Right lobe of liver (tissue), 6 donors: ENCODE measurements around the gene NWD2. TPM values are rescaled to one million over a fixed set of nuclear protein-coding genes. Genes with fewer than 3 reads are reported as not detected.
A peak's percentile ranks its signal among the peaks of the same experiment; 100 is the strongest.

Experiments
- ATAC-seq, 4 donors: fragments of 200-7000 bp; cut with Tn5 transposase; one replicate each; pipeline ENCODE4 v1.9.1; 2020; ENCODE audit warnings: mild to moderate bottlenecking in 4 of 4, moderate library complexity in 4 of 4
- DNase-seq, 3 donors: peaks; one replicate each; pipeline ENCODE4 v3.0.0-alpha.2; 2020
- H3K27ac ChIP-seq, 3 donors: fragments of 200-600 bp; one replicate each; pipeline ENCODE4 v1.8.0; 2022
- H3K27me3 ChIP-seq, 2 donors: fragments of 200-600 bp; one replicate each; pipeline ENCODE4 v1.8.0; 2022
- H3K36me3 ChIP-seq, 4 donors: fragments of 200-600 bp; sonication (generic) in 1 of 4; one replicate each; pipeline versions ENCODE4 v1.5.1 to v1.8.0; 2017 to 2022; ENCODE audit warnings: control low read depth in 1 of 4
- H3K4me1 ChIP-seq, 4 donors: fragments of 200-600 bp; sonication (generic) in 1 of 4; one replicate each; pipeline versions ENCODE4 v1.5.1 to v1.8.0; 2017 to 2022; ENCODE audit warnings: control low read depth in 1 of 4
- H3K4me3 ChIP-seq, 3 donors: fragments of 200-600 bp; one replicate each; pipeline ENCODE4 v1.8.0; 2022
- H3K9me3 ChIP-seq, 4 donors: fragments of 200-600 bp; sonication (generic) in 1 of 4; one replicate each; pipeline versions ENCODE4 v1.5.1 to v1.8.0; 2017 to 2022; ENCODE audit warnings: control low read depth in 1 of 4
- CTCF ChIP-seq, 4 donors: fragments of 200-600 bp in 3 of 4; fragments of 450-650 bp in 1 of 4; IDR thresholded peaks; one replicate each; pipeline versions ENCODE4 v1.5.1 to v1.8.0; 2016 to 2022; ENCODE audit warnings: antibody characterized with exemption in 4 of 4, mild to moderate bottlenecking in 2 of 4
- POLR2A ChIP-seq: fragments of 450-650 bp; IDR thresholded peaks from one replicate; pipeline ENCODE4 v1.6.1; 2017; ENCODE audit warnings: antibody characterized with exemption, mild to moderate bottlenecking
- WGBS: methylation state at CpG from one replicate; pipeline ENCODE4 v1.1.6; 2018; ENCODE audit warnings: low coverage, low lambda C conversion rate; ENCODE audit not compliant: insufficient coverage; ENCODE audit errors: missing lambda C conversion rate; 5-methylcytosine and 5-hydroxymethylcytosine counted together
- intact Hi-C, 2 donors: fragments of 100-400 bp; cut with DNase I; formaldehyde crosslinking; loops; one replicate each; pipeline versions ENCODE4 v1.11.2 to v1.14.1; 2022
- total RNA-seq, 6 experiments: library from RNA; depleted of rRNA in 2 of 6; stranded (reverse); fragments of >200 nt in 2 of 6; fragmentation: NEBNext Ultra II Directional in 3 of 6; extraction: Animal tissue kit (Norgen Biotek cat#: 25700) in 3 of 6; gene quantifications; one replicate each; pipeline versions ENCODE4 v1.1.0 to v1.2.4, GENCODE V29; 2016 to 2023
- donor health status: DM: no; HTN: yes; CAD: no.
- donor health status: DM: no; HTN: no; CAD: no.
- donor health status: DM: no; HTN: no; CAD: no.
- donor health status: DM: no; HTN: yes; CAD: no.
- donor health status: DM: no; HTN: yes; CAD: no.

NWD2 gene
- total RNA-seq, 6 experiments from 2014 or later, result 0.05 TPM; not detected in 5

DNA sequence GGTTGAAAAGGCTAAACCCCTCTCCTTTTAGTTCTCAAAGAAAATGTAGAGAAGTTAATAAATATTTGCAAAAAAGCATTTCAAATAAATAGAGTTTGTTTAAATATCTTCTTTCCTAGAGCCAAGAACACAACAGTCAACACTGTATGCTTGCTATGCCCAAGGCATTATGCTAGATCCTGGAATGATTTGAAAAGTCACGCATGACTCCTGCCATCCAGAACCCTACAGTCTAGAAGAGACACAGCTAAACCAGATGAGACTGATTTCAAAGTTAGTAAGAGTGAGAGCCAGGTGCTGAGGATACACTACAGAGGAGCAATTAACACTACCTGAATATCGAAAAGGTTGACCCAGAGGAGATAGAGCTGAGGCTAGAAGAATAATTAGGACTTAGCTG, 205.8 kb downstream of the NWD2 start:
- no peak overlapping the region for H3K27ac ChIP-seq
- no peaks in the 10 kb centered on the region for H3K27me3 ChIP-seq
- 100% methylated on average over 1 of the region's 2 CpGs for WGBS
- H3K4me3 ChIP-seq, result no peak overlapping the region
- ATAC-seq, result no peak
- DNase-seq, result no peak
- no peaks in the 10 kb centered on the region for H3K9me3 ChIP-seq
- no peaks in the 10 kb centered on the region for H3K4me1 ChIP-seq
- no peak for TF ChIP-seq POLR2A
- TF ChIP-seq CTCF (IDR thresholded peaks at IDR 0.05), result no peak
- no peaks in the 10 kb centered on the region for H3K36me3 ChIP-seq
- intact Hi-C loops, result loop anchor here in 1 of 2 donors (5.0 kb wide), 1 partner anchor 117 kb away; no protein-coding TSS in a partner anchor

DNA sequence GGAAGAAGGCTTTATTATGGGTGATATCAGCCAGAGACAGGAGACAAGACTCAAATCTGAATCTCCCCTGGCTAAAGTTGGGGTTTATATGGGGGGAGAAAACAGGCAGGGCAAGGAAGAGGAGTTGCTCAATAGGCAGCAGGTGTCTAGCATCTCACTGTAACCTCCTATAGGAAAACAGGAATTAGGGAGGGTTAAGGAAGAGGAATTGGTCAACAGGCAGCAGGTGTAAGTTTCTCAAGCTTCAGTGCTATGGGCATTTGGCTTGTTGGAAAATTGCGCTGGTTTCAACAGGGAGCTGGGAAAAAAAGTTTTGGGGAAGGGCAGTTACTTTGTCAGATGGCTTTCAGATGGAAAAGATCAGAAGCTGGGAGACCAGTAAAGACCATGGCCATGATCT, 206.4 kb downstream of the NWD2 start:
- TF ChIP-seq CTCF (IDR thresholded peaks at IDR 0.05) (no peak), POLR2A (no peak)
- H3K27ac ChIP-seq, result no peak overlapping the region
- ATAC-seq, result no peak

DNA sequence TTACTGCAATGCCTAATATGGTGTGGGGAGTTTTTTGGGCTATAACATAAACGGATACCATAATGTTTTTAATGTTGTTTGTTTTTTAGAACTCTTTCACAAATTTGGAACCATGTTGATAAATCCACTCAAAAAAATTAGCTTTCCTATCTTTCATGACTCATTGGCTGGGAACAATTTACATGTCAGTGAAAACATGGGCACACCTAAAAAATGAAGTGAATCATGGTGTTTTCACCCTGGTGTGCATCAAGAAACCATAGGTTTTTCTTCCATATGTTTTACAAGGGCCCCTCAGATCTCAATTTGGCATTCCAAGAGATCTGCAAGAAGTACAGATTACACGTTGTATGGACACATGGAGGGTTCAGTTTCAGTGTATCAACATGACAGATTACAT, 207.1 kb downstream of the NWD2 start:
- DNase-seq, result no peak
- Histone ChIP-seq H3K4me1 (peaks cover 0 to 5% (median 0%) of the 10 kb centered on the region in 4 donors), H3K27me3 (no peaks in the 10 kb centered on the region), H3K36me3 (no peaks in the 10 kb centered on the region), H3K4me3 (no peak overlapping the region), H3K27ac (no peak overlapping the region), H3K9me3 (no peaks in the 10 kb centered on the region)
- no peak for TF ChIP-seq CTCF (IDR thresholded peaks at IDR 0.05)
- no peak for TF ChIP-seq POLR2A
- ATAC-seq, result no peak
- WGBS, result 70% methylated on average over 2 of the region's 2 CpGs
- intact Hi-C loops, result loop anchor here in 1 of 2 donors (5.0 kb wide), 1 partner anchor 116 kb away; no protein-coding TSS in a partner anchor

More for the DNA sequence above, 206.4 kb downstream of the NWD2 start:
- 80% methylated on average over 1 of the region's 1 CpG for WGBS
- no peak for DNase-seq
- Histone ChIP-seq H3K36me3 (no peaks in the 10 kb centered on the region), H3K27me3 (no peaks in the 10 kb centered on the region), H3K4me1 (no peaks in the 10 kb centered on the region), H3K4me3 (no peak overlapping the region), H3K9me3 (no peaks in the 10 kb centered on the region)
- intact Hi-C loops, result loop anchor here in 1 of 2 donors (5.0 kb wide), 1 partner anchor 116 kb away; no protein-coding TSS in a partner anchor

GRCh38 chr4:37452952-37453280, 208.4 kb downstream of the NWD2 start:
- TF ChIP-seq CTCF (IDR thresholded peaks at IDR 0.05), result peak; percentile 57 to 72 (median 63)
- no peak for TF ChIP-seq POLR2A
- Histone ChIP-seq H3K9me3 (no peaks in the 10 kb centered on the region), H3K4me1 (peaks cover 0 to 14% (median 3%) of the 10 kb centered on the region in 4 donors), H3K4me3 (peak overlapping the region; percentile 50 to 74 (median 56)), H3K27ac (peak overlapping the region in 2 of 3 donors; percentile 73 to 90), H3K36me3 (no peaks in the 10 kb centered on the region), H3K27me3 (no peaks in the 10 kb centered on the region)
- DNase-seq (peak in 1 of 3 donors; percentile 75), ATAC-seq (peak; percentile 71 to 81 (median 73))
- intact Hi-C loops, result loop anchor here in 1 of 2 donors (5.0 kb wide), 1 partner anchor 114 kb away; no protein-coding TSS in a partner anchor
- 2% methylated on average over 3 of the region's 3 CpGs for WGBS
